Activated CD8-positive, alpha-beta T cell treated with anti-CD3 and anti-CD28 coated beads, Interleukin-2, amount 10 ng/mL, durations not matched to agents 7 days and 5 days (primary cell): ENCODE results near the gene SLC6A17. TPM values are rescaled to one million over a fixed set of nuclear protein-coding genes. Genes with fewer than 3 reads are reported as not detected.
A peak's percentile ranks its signal among the peaks of the same experiment; 100 is the strongest.

Source experiments
- ATAC-seq: fragments of 150-1000 bp; cut with Tn5 transposase; one replicate; pipeline ENCODE4 v1.10.0; 2021; ENCODE audit warnings: moderate library complexity
- CTCF ChIA-PET: fragments of 350-600 bp; sonication (Branson Sonifier 250); formaldehyde crosslinking; loops from one replicate; lab custom pipeline; 2021; ENCODE audit warnings: antibody characterized with exemption; lab: Charles Lee
- POLR2A ChIA-PET: fragments of 350-600 bp; sonication (Branson Sonifier 250); formaldehyde crosslinking; loops from one replicate; lab custom pipeline; 2021; ENCODE audit warnings: antibody characterized with exemption; lab: Charles Lee
- DNase-seq: peaks from one replicate; pipeline ENCODE4 v3.0.0-alpha.2; 2020
- H3K27ac Mint-ChIP-seq: one replicate; pipeline ENCODE4 v1.8.0; 2021; ENCODE audit warnings: mild to moderate bottlenecking, mixed read lengths
- H3K27me3 Mint-ChIP-seq: one replicate; pipeline ENCODE4 v1.8.0; 2021; ENCODE audit warnings: low read depth, mixed read lengths
- H3K36me3 Mint-ChIP-seq: one replicate; pipeline ENCODE4 v1.8.0; 2021; ENCODE audit warnings: low read depth, mixed read lengths
- H3K4me1 Mint-ChIP-seq: one replicate; pipeline ENCODE4 v1.8.0; 2021; ENCODE audit warnings: low read depth, mixed read lengths
- H3K4me3 Mint-ChIP-seq: one replicate; pipeline ENCODE4 v1.8.0; 2021; ENCODE audit warnings: mild to moderate bottlenecking, mixed read lengths
- H3K9me3 Mint-ChIP-seq: one replicate; pipeline ENCODE4 v1.8.0; 2022; ENCODE audit warnings: mixed read lengths; ENCODE audit not compliant: insufficient read depth
- total RNA-seq, 2 experiments: library from RNA; stranded (reverse); gene quantifications; one replicate each; pipeline ENCODE4 v1.2.3, GENCODE V29; 2021

The SLC6A17 gene
- total RNA-seq, 2 experiments from 2014 or later = not detected

GRCh38 chr1:110214454-110215404 is 64.4 kb downstream of the SLC6A17 start:
- ChIA-PET CTCF (interaction anchor here (1.1 to 2.6 kb wide), 3 partner anchors 11 to 97 kb away, joined by 4 to 8 read pairs (median 5); no protein-coding TSS in a partner anchor), POLR2A (no interaction called here)
- Mint-ChIP-seq H3K27ac (peak overlapping the region; percentile 60), H3K36me3 (peaks cover 1% of the 10 kb centered on the region), H3K4me1 (peaks cover 21% of the 10 kb centered on the region), H3K4me3 (no peak overlapping the region), H3K9me3 (no peaks in the 10 kb centered on the region), H3K27me3 (peaks cover 8% of the 10 kb centered on the region)
- no peak for DNase-seq
- ATAC-seq = no peak

- ChIA-PET CTCF (interaction anchor here (0.8 to 2.6 kb wide), 4 partner anchors 9 to 244 kb away, joined by 3 to 8 read pairs (median 6); no protein-coding TSS in a partner anchor), POLR2A (interaction anchor here (0.7 kb wide), 1 partner anchor 122 kb away, joined by 3 read pairs; no protein-coding TSS in a partner anchor)
- H3K36me3 Mint-ChIP-seq = peaks cover 1% of the 10 kb centered on the region
- ATAC-seq = no peak
- peaks cover 18% of the 10 kb centered on the region for H3K4me1 Mint-ChIP-seq
- no peak for DNase-seq
- peaks cover 8% of the 10 kb centered on the region for H3K27me3 Mint-ChIP-seq
- peak overlapping the region; percentile 32 for H3K27ac Mint-ChIP-seq
- no peaks in the 10 kb centered on the region for H3K9me3 Mint-ChIP-seq
- no peak overlapping the region for H3K4me3 Mint-ChIP-seq
These were observed 65.6 kb downstream of the SLC6A17 start for GRCh38 chr1:110215621-110216515.

- POLR2A ChIA-PET = no interaction called here
- H3K27me3 Mint-ChIP-seq = peaks cover 6% of the 10 kb centered on the region
- H3K4me1 Mint-ChIP-seq = peaks cover 17% of the 10 kb centered on the region
- CTCF ChIA-PET = interaction anchor here (1.7 kb wide), 1 partner anchor 10 kb away, joined by 7 read pairs; no protein-coding TSS in a partner anchor
- H3K9me3 Mint-ChIP-seq = no peaks in the 10 kb centered on the region
- no peak for DNase-seq
- no peak for ATAC-seq
- no peak overlapping the region for H3K27ac Mint-ChIP-seq
- H3K36me3 Mint-ChIP-seq = peaks cover 1% of the 10 kb centered on the region
- H3K4me3 Mint-ChIP-seq = no peak overlapping the region
These were observed 66.7 kb downstream of the SLC6A17 start for GRCh38 chr1:110216844-110217444.

- Mint-ChIP-seq H3K27me3 (no peaks in the 10 kb centered on the region), H3K36me3 (no peaks in the 10 kb centered on the region), H3K4me3 (no peak overlapping the region), H3K27ac (no peak overlapping the region), H3K4me1 (peaks cover 7% of the 10 kb centered on the region), H3K9me3 (no peaks in the 10 kb centered on the region)
- POLR2A ChIA-PET = no interaction called here
- ATAC-seq = no peak
- CTCF ChIA-PET = no interaction called here
- no peak for DNase-seq
These were observed 67.8 kb downstream of the SLC6A17 start for GRCh38 chr1:110218137-110218536.

- no peak for DNase-seq
- no peak for ATAC-seq
- Mint-ChIP-seq H3K27ac (no peak overlapping the region), H3K27me3 (no peaks in the 10 kb centered on the region), H3K4me1 (peaks cover 3% of the 10 kb centered on the region), H3K36me3 (no peaks in the 10 kb centered on the region), H3K4me3 (no peak overlapping the region), H3K9me3 (no peaks in the 10 kb centered on the region)
- POLR2A ChIA-PET = no interaction called here
- CTCF ChIA-PET = interaction anchor here (1.0 to 2.1 kb wide), 3 partner anchors 10 to 15 kb away, joined by 3 to 11 read pairs (median 6); no protein-coding TSS in a partner anchor
These were observed 68.4 kb downstream of the SLC6A17 start for GRCh38 chr1:110218739-110219138.

- Mint-ChIP-seq H3K27ac (no peak overlapping the region), H3K9me3 (no peaks in the 10 kb centered on the region), H3K36me3 (no peaks in the 10 kb centered on the region), H3K4me1 (peaks cover 3% of the 10 kb centered on the region), H3K27me3 (no peaks in the 10 kb centered on the region), H3K4me3 (no peak overlapping the region)
- DNase-seq = no peak
- CTCF ChIA-PET = interaction anchor here (1.8 to 2.1 kb wide), 2 partner anchors 11 to 13 kb away, joined by 6 to 11 read pairs; no protein-coding TSS in a partner anchor
- ATAC-seq = no peak
- POLR2A ChIA-PET = no interaction called here
These were observed 70.0 kb downstream of the SLC6A17 start for GRCh38 chr1:110220324-110220723.

GRCh38 chr1:110221119-110221518 is 70.8 kb downstream of the SLC6A17 start:
- no peaks in the 10 kb centered on the region for H3K27me3 Mint-ChIP-seq
- ATAC-seq (no peak), DNase-seq (no peak)
- CTCF ChIA-PET = no interaction called here
- H3K27ac Mint-ChIP-seq = no peak overlapping the region
- H3K36me3 Mint-ChIP-seq = no peaks in the 10 kb centered on the region
- H3K4me3 Mint-ChIP-seq = no peak overlapping the region
- H3K9me3 Mint-ChIP-seq = no peaks in the 10 kb centered on the region
- POLR2A ChIA-PET = no interaction called here
- H3K4me1 Mint-ChIP-seq = peaks cover 3% of the 10 kb centered on the region

GRCh38 chr1:110223127-110223526 is 72.8 kb downstream of the SLC6A17 start:
- Mint-ChIP-seq H3K9me3 (no peaks in the 10 kb centered on the region), H3K27ac (no peak overlapping the region), H3K4me3 (no peak overlapping the region), H3K36me3 (no peaks in the 10 kb centered on the region), H3K4me1 (no peaks in the 10 kb centered on the region), H3K27me3 (no peaks in the 10 kb centered on the region)
- ATAC-seq (no peak), DNase-seq (no peak)
- ChIA-PET POLR2A (no interaction called here), CTCF (interaction anchor here (1.3 to 1.8 kb wide), 2 partner anchors 16 to 20 kb away, joined by 4 to 5 read pairs; no protein-coding TSS in a partner anchor)

- H3K9me3 Mint-ChIP-seq = no peaks in the 10 kb centered on the region
- H3K36me3 Mint-ChIP-seq = no peaks in the 10 kb centered on the region
- H3K27me3 Mint-ChIP-seq = no peaks in the 10 kb centered on the region
- no peak overlapping the region for H3K27ac Mint-ChIP-seq
- H3K4me3 Mint-ChIP-seq = no peak overlapping the region
- CTCF ChIA-PET = interaction anchor here (1.8 kb wide), 1 partner anchor 16 kb away, joined by 5 read pairs; no protein-coding TSS in a partner anchor
- no peaks in the 10 kb centered on the region for H3K4me1 Mint-ChIP-seq
- ATAC-seq (no peak), DNase-seq (no peak)
- POLR2A ChIA-PET = no interaction called here
These were observed 73.3 kb downstream of the SLC6A17 start for GRCh38 chr1:110223581-110223980.

- Mint-ChIP-seq H3K27me3 (no peaks in the 10 kb centered on the region), H3K4me1 (no peaks in the 10 kb centered on the region), H3K36me3 (no peaks in the 10 kb centered on the region), H3K4me3 (no peak overlapping the region), H3K27ac (no peak overlapping the region), H3K9me3 (no peaks in the 10 kb centered on the region)
- ATAC-seq (no peak), DNase-seq (no peak)
- ChIA-PET CTCF (interaction anchor here (1.5 kb wide), 1 partner anchor 17 kb away, joined by 5 read pairs; no protein-coding TSS in a partner anchor), POLR2A (no interaction called here)
These were observed 74.1 kb downstream of the SLC6A17 start for GRCh38 chr1:110224240-110224995.
